Keratinocyte (primary cell): ENCODE results near the gene RERE.

ENCODE experiments used
- CTCF ChIP-seq, 3 experiments: IDR thresholded peaks in 1 of 3; conservative IDR thresholded peaks in 1 of 3; optimal IDR thresholded peaks in 1 of 3; 2 replicates in 2 of 3; 3 replicates in 1 of 3; pipeline versions ENCODE3 to v1.5.1; 2011; ENCODE audit warnings: low read length in 3 of 3, mild to moderate bottlenecking in 3 of 3, moderate library complexity in 2 of 3, control low read depth in 1 of 3, inconsistent platforms in 1 of 3; ENCODE audit not compliant: insufficient read depth in 2 of 3; ENCODE audit errors: extremely low read depth in 1 of 3
- EZH2 ChIP-seq: IDR thresholded peaks from one replicate; pipeline ENCODE4 v1.6.1; 2012; ENCODE audit warnings: inconsistent platforms, mild to moderate bottlenecking, low read length, moderate library complexity

- TF ChIP-seq CTCF (optimal IDR thresholded peaks at IDR 0.05 in 1 of 3, IDR thresholded peaks at IDR 0.05 in 1 of 3, conservative IDR thresholded peaks at IDR 0.05 in 1 of 3; ENCODE audit: extremely low read depth in 1 of 3, insufficient read depth in 2 of 3, low read length in 3 of 3) (no peak), EZH2 (no peak)
Observed at GRCh38 chr1:8858112-8858668, 40.8 kb upstream of the RERE start.
